Osteoblast (primary cell): ENCODE measurements around the gene SPOPL. TPM values are rescaled to one million over a fixed set of nuclear protein-coding genes. Genes with fewer than 3 reads are reported as not detected.

Experiments
- DNase-seq: peaks from one replicate; pipeline ENCODE4 v3.0.0; 2011; ENCODE audit warnings: low spot score, mixed read lengths; ENCODE audit not compliant: insufficient read length; ENCODE audit errors: missing footprints
- H2AFZ ChIP-seq: 2 replicates; pipeline ENCODE4 v1.6.0; 2011; ENCODE audit warnings: mild to moderate bottlenecking, low read length
- H3K27ac ChIP-seq: 2 replicates; pipeline ENCODE4 v1.5.1; 2011; ENCODE audit warnings: mild to moderate bottlenecking, low read depth, low read length, moderate library complexity
- H3K27me3 ChIP-seq: 2 replicates; pipeline ENCODE4 v1.6.0; 2012; ENCODE audit warnings: mild to moderate bottlenecking, control low read depth, inconsistent platforms, low read length, moderate library complexity; ENCODE audit not compliant: insufficient read depth
- H3K36me3 ChIP-seq: 2 replicates; pipeline ENCODE4 v1.5.1; 2011; ENCODE audit warnings: mild to moderate bottlenecking, low read length, control low read depth, moderate library complexity; ENCODE audit not compliant: insufficient read depth
- H3K4me1 ChIP-seq: 2 replicates; pipeline ENCODE4 v1.5.1; 2011; ENCODE audit warnings: mild to moderate bottlenecking, low read length, control low read depth, moderate library complexity; ENCODE audit not compliant: insufficient read depth
- H3K4me2 ChIP-seq: 2 replicates; pipeline ENCODE4 v1.6.0; 2011; ENCODE audit warnings: mild to moderate bottlenecking, low read length; ENCODE audit not compliant: insufficient read depth
- H3K4me3 ChIP-seq: fragments of 200-600 bp; sonication (generic); 3 replicates; pipeline ENCODE4 v1.5.1; 2012; ENCODE audit warnings: mild to moderate bottlenecking, low read length, inconsistent platforms; ENCODE audit not compliant: insufficient read depth
- H3K79me2 ChIP-seq: 2 replicates; pipeline ENCODE4 v1.6.0; 2012; ENCODE audit warnings: mild to moderate bottlenecking, low read length, control low read depth, inconsistent platforms; ENCODE audit not compliant: insufficient read depth
- H3K9me3 ChIP-seq: 2 replicates; pipeline ENCODE4 v1.5.1; 2011; ENCODE audit warnings: low read depth, low read length, control low read depth
- H4K20me1 ChIP-seq: 2 replicates; pipeline ENCODE4 v1.6.0; 2012; ENCODE audit warnings: mild to moderate bottlenecking, low read length, control low read depth; ENCODE audit not compliant: insufficient read depth
- total RNA-seq: library from RNA; depleted of rRNA; stranded (reverse); fragments of >200 nt; gene quantifications from 2 replicates; pipeline ENCODE4 v1.2.3, GENCODE V29; 2012
- TF ChIP-seq, protein P1 (sequence below): IDR thresholded peaks from 2 replicates; pipeline ENCODE4 v1.5.1; 2011; ENCODE audit warnings: mild to moderate bottlenecking, low read depth, low read length, moderate library complexity; ENCODE audit errors: extremely low read depth

The SPOPL gene
- total RNA-seq, 1 donor, result 23.5 TPM

DNA sequence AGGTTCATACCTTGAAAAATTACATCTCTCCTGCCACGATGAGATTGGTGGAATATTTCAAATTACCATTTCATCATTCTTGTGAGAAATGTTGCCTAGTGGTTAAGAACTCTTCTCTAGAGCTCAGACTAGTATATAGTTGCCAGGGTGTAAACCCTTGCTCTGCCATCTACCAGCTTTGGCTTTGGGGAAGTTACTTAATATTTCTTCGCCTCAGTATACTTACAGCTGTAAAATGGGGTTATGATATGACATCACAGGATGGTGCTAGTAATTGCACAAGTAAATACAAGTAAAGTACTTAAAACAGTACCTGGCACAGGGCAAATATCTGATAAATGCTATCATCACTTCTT lies 1.5 kb downstream of the SPOPL start:
- H3K36me3 ChIP-seq, result no peaks in the 10 kb centered on the region
- peaks cover 61% of the 10 kb centered on the region for H3K79me2 ChIP-seq
- H3K4me3 ChIP-seq, result peak overlapping the region; percentile 89
- peaks cover 21% of the 10 kb centered on the region for H3K4me1 ChIP-seq
- H3K27ac ChIP-seq, result peak overlapping the region; percentile 26
- no peaks in the 10 kb centered on the region for H3K9me3 ChIP-seq
- no peak for DNase-seq
- peak overlapping the region; percentile 89 for H3K4me2 ChIP-seq
- no peak overlapping the region for H2AFZ ChIP-seq
- H4K20me1 ChIP-seq, result peaks cover 30% of the 10 kb centered on the region
- TF ChIP-seq, protein P1, sequence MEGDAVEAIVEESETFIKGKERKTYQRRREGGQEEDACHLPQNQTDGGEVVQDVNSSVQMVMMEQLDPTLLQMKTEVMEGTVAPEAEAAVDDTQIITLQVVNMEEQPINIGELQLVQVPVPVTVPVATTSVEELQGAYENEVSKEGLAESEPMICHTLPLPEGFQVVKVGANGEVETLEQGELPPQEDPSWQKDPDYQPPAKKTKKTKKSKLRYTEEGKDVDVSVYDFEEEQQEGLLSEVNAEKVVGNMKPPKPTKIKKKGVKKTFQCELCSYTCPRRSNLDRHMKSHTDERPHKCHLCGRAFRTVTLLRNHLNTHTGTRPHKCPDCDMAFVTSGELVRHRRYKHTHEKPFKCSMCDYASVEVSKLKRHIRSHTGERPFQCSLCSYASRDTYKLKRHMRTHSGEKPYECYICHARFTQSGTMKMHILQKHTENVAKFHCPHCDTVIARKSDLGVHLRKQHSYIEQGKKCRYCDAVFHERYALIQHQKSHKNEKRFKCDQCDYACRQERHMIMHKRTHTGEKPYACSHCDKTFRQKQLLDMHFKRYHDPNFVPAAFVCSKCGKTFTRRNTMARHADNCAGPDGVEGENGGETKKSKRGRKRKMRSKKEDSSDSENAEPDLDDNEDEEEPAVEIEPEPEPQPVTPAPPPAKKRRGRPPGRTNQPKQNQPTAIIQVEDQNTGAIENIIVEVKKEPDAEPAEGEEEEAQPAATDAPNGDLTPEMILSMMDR, result no peak
- no peaks in the 10 kb centered on the region for H3K27me3 ChIP-seq

DNA sequence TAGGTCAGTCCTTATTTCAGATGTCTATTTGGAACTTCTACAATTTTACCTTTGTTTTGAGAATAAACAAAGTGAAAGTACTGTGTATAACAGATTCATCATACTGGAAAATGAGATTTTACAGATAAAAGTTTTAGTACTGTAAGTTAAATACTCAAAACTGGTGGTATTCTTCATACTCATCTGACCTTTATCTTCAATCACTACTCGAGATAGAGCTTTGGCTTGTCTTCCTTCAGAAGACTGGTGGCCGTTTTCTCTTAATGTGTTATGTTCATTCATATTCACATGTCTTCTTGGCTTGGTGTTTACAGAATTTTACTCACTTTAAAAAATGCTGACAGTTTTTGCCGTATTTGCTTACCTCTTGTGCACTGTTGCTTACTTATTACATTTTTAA lies 2.1 kb downstream of the SPOPL start:
- H3K9me3 ChIP-seq, result no peaks in the 10 kb centered on the region
- peaks cover 64% of the 10 kb centered on the region for H3K79me2 ChIP-seq
- peaks cover 21% of the 10 kb centered on the region for H3K4me1 ChIP-seq
- no peak for DNase-seq
- H3K4me3 ChIP-seq, result peak overlapping the region; percentile 89
- H3K36me3 ChIP-seq, result no peaks in the 10 kb centered on the region
- no peak overlapping the region for H3K27ac ChIP-seq
- peaks cover 30% of the 10 kb centered on the region for H4K20me1 ChIP-seq
- H2AFZ ChIP-seq, result no peak overlapping the region
- peak overlapping the region; percentile 89 for H3K4me2 ChIP-seq
- TF ChIP-seq, protein P1, result no peak
- H3K27me3 ChIP-seq, result no peaks in the 10 kb centered on the region

DNA sequence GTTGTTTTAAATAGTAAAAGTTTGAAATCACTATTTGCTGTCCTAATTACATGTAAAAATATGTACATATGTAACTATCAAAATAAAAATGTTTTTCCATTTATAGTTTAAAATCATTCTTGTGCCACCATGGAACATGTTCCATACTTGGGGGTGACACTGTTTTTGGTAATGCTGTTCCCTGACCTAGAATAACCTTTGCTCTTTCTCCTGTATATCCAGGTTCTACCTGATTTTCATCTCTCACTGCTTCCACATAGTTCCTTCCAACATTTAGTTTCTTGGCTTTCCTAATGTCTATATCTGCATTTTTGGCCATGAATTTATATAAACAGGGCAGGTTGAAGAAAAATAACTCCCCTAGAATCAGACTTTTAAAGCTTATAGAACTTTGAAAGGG lies 2.5 kb downstream of the SPOPL start:
- Histone ChIP-seq H3K36me3 (no peaks in the 10 kb centered on the region), H3K4me2 (peak overlapping the region; percentile 89), H3K27me3 (no peaks in the 10 kb centered on the region), H3K27ac (no peak overlapping the region), H3K4me1 (peaks cover 21% of the 10 kb centered on the region), H3K9me3 (no peaks in the 10 kb centered on the region), H3K4me3 (no peak overlapping the region), H2AFZ (no peak overlapping the region), H4K20me1 (peaks cover 32% of the 10 kb centered on the region), H3K79me2 (peaks cover 68% of the 10 kb centered on the region)
- no peak for DNase-seq
- TF ChIP-seq, protein P1, result no peak

DNA sequence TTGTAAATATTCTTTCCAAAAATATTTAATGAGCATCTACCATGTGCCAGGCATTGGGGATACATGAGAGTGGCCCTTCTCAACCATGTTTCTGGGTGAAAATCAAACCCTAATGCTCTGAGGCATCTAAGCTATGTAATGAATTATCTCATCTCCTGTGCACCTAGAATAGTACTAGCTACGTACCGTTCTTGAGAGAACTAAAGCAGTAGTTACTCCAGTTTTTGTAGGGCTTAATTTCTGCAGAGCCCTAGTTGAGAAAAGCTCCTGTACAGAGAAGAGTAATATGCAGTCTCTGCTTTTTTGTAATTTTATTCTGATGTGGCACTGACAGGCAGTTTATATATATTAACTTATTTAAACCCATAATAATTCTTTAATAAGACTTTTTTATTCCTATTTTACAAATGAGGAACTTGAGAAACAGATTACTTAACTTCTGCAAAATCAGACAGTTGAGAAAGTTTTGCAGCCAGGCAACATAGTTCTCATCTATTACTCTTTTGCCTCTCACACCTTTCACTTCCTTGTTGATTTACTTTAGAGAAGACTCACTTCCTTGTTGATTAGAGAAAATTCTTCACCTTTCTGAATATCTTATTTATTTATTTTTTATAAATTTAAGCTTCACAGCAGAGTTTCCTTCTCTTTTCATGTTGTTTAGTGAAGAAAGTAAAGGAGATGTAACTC lies 3.1 kb downstream of the SPOPL start:
- peaks cover 35% of the 10 kb centered on the region for H4K20me1 ChIP-seq
- peaks cover 72% of the 10 kb centered on the region for H3K79me2 ChIP-seq
- H3K4me1 ChIP-seq, result peaks cover 21% of the 10 kb centered on the region
- H3K36me3 ChIP-seq, result no peaks in the 10 kb centered on the region
- DNase-seq, result no peak
- H3K9me3 ChIP-seq, result no peaks in the 10 kb centered on the region
- no peak overlapping the region for H3K27ac ChIP-seq
- TF ChIP-seq, protein P1, result no peak
- peak overlapping the region; percentile 89 for H3K4me2 ChIP-seq
- H2AFZ ChIP-seq, result no peak overlapping the region
- H3K27me3 ChIP-seq, result no peaks in the 10 kb centered on the region
- no peak overlapping the region for H3K4me3 ChIP-seq
